Stomach (tissue), 4 donors: ENCODE data around the gene HDLBP.

ENCODE experiments used
- EP300 ChIP-seq: sonication (generic); formaldehyde crosslinking; IDR thresholded peaks from one replicate; pipeline ENCODE4 v1.6.1; 2017; ENCODE audit warnings: antibody characterized with exemption
- POLR2A ChIP-seq, 4 donors: fragments of 450-650 bp; IDR thresholded peaks; one replicate each; pipeline ENCODE4 v1.6.1; 2016; ENCODE audit warnings: antibody characterized with exemption in 4 of 4, control low read depth in 2 of 4, mild to moderate bottlenecking in 1 of 4, moderate library complexity in 1 of 4
- POLR2AphosphoS5 ChIP-seq, 3 donors: sonication (generic); formaldehyde crosslinking; IDR thresholded peaks; one replicate each; pipeline ENCODE4 v1.6.1; 2016; ENCODE audit warnings: antibody characterized with exemption in 3 of 3
- TF ChIP-seq, protein P1 (sequence below), 7 experiments: fragments of 450-650 bp in 4 of 7; fragments of 200-600 bp in 3 of 7; sonication (generic) in 3 of 7; IDR thresholded peaks; one replicate each; pipeline ENCODE4 v1.5.1; 2016 to 2019; ENCODE audit warnings: antibody characterized with exemption in 7 of 7, control low read depth in 2 of 7, mild to moderate bottlenecking in 1 of 7

DNA sequence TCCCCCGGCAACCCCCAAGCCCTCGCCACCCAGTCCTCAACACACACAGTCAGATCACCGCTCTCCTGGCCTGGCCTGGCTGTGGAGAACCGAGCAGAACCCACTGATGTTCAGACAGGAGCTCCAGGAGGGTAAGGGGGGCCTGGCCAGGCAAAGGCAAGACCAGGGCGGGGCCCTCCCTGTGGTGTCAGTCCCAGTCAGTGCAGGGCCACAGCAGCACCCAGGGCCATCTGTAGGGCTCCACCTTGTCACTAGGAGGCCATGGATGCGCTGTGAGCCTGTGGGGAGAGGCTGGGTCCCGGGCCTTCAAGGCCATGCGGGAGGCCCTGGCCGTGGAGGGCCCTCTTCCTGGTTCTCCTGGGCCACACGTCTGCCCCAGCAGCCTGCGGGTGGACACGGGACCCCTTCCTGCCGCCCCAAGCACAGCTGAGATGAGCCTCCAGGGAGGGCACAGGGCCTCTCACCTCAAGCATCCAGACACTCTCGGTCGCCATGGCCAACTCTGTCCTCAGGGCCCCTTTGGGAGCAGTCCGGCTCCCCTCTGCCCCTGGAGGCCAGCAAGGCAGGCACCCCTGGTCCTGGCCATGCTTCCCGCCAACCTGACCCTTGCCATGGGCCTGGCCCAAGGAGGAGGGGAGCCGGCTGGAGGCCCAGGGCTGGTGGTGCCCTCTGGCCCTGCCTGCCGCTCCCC is 125.0 kb downstream of the HDLBP start:
- TF ChIP-seq, protein P1, sequence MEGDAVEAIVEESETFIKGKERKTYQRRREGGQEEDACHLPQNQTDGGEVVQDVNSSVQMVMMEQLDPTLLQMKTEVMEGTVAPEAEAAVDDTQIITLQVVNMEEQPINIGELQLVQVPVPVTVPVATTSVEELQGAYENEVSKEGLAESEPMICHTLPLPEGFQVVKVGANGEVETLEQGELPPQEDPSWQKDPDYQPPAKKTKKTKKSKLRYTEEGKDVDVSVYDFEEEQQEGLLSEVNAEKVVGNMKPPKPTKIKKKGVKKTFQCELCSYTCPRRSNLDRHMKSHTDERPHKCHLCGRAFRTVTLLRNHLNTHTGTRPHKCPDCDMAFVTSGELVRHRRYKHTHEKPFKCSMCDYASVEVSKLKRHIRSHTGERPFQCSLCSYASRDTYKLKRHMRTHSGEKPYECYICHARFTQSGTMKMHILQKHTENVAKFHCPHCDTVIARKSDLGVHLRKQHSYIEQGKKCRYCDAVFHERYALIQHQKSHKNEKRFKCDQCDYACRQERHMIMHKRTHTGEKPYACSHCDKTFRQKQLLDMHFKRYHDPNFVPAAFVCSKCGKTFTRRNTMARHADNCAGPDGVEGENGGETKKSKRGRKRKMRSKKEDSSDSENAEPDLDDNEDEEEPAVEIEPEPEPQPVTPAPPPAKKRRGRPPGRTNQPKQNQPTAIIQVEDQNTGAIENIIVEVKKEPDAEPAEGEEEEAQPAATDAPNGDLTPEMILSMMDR (IDR thresholded peaks at IDR 0.05) = no peak
- TF ChIP-seq POLR2AphosphoS5 (IDR thresholded peaks at IDR 0.05) (no peak), POLR2A (IDR thresholded peaks at IDR 0.05) (no peak), EP300 (no peak)
